ENCODE data around the gene AK5.

GRCh38 chr1:77370583-77371306 lies 88.9 kb downstream of the AK5 start:
- TF ChIP-seq POLR2A (IDR thresholded peaks at IDR 0.05) (no peak), EP300 (IDR thresholded peaks at IDR 0.05) (no peak), CTCF (IDR thresholded peaks at IDR 0.05) (no peak), POLR2AphosphoS5 (IDR thresholded peaks at IDR 0.05) (no peak)

Measured in suprapubic skin (tissue), 4 donors.